Gastrocnemius medialis (tissue), 4 donors: Measurements from ENCODE around the gene PCDH18. TPM values are rescaled to one million over a fixed set of nuclear protein-coding genes. Genes with fewer than 3 reads are reported as not detected.

Experiments
- ATAC-seq, 2 donors: fragments of 150-250 bp; one replicate each; pipeline ENCODE4 v1.9.1; 2016
- DNase-seq, 2 donors: peaks; one replicate each; pipeline ENCODE4 v3.0.0-alpha.2; 2019
- H3K27ac ChIP-seq, 4 donors: fragments of 200-600 bp; sonication (generic); 1 replicate in 1 of 4; 2 replicates in 3 of 4; pipeline ENCODE4 v1.5.1; 2016 to 2018; ENCODE audit warnings: mild to moderate bottlenecking in 2 of 4, moderate library complexity in 1 of 4
- H3K27me3 ChIP-seq, 3 donors: fragments of 200-600 bp; sonication (generic) in 2 of 3; 1 replicate in 1 of 3; 2 replicates in 2 of 3; pipeline versions ENCODE4 v1.5.1 to v1.6.0; 2016 to 2019; ENCODE audit warnings: mild to moderate bottlenecking in 1 of 3, moderate library complexity in 1 of 3
- H3K36me3 ChIP-seq, 2 donors: fragments of 200-600 bp; sonication (generic) in 1 of 2; one replicate each; pipeline ENCODE4 v1.5.1; 2017 to 2018
- H3K4me1 ChIP-seq, 2 donors: fragments of 200-600 bp; sonication (generic) in 1 of 2; one replicate each; pipeline ENCODE4 v1.5.1; 2016 to 2017; ENCODE audit warnings: mild to moderate bottlenecking in 2 of 2
- H3K4me3 ChIP-seq, 4 donors: fragments of 200-600 bp; sonication (generic) in 3 of 4; 1 replicate in 1 of 4; 2 replicates in 3 of 4; pipeline ENCODE4 v1.5.1; 2016 to 2019; ENCODE audit warnings: mild to moderate bottlenecking in 2 of 4
- H3K9me3 ChIP-seq, 3 donors: fragments of 200-600 bp; sonication (generic) in 2 of 3; 1 replicate in 1 of 3; 2 replicates in 2 of 3; pipeline ENCODE4 v1.5.1; 2016 to 2019
- POLR2A ChIP-seq, 2 donors: fragments of 450-650 bp; IDR thresholded peaks; one replicate each; pipeline ENCODE4 v1.6.1; 2017; ENCODE audit warnings: antibody characterized with exemption in 2 of 2, mild to moderate bottlenecking in 2 of 2, moderate library complexity in 2 of 2
- in situ Hi-C, 4 donors: fragments of 200-750 bp; cut with MboI; loops; one replicate each; pipeline versions ENCODE4 v1.15.0 to v1.8.0; 2017; ENCODE audit warnings: low sequenced_read_pairs in 4 of 4
- intact Hi-C: fragments of 100-400 bp; cut with DNase I; formaldehyde crosslinking; loops from one replicate; pipeline ENCODE4 v1.15.1; 2023; ENCODE audit warnings: low total_unique reads
- total RNA-seq, 4 donors: library from RNA; depleted of rRNA; stranded (reverse); fragments of >200 nt; gene quantifications; one replicate each; pipeline versions ENCODE4 v1.1.0 to v1.2.3, GENCODE V29; 2016
- TF ChIP-seq, protein P1 (sequence below), 5 experiments: fragments of 450-650 bp in 3 of 5; fragments of 200-600 bp in 2 of 5; sonication (generic) in 2 of 5; IDR thresholded peaks in 4 of 5; conservative IDR thresholded peaks in 1 of 5; 1 replicate in 4 of 5; 2 replicates in 1 of 5; pipeline ENCODE4 v1.5.1; 2016 to 2019; ENCODE audit warnings: antibody characterized with exemption in 5 of 5, mild to moderate bottlenecking in 3 of 5, moderate library complexity in 3 of 5

PCDH18 gene
- total RNA-seq, 4 donors from 2014 or later, result 2.3 to 10.5 (median 5.9) TPM

DNA sequence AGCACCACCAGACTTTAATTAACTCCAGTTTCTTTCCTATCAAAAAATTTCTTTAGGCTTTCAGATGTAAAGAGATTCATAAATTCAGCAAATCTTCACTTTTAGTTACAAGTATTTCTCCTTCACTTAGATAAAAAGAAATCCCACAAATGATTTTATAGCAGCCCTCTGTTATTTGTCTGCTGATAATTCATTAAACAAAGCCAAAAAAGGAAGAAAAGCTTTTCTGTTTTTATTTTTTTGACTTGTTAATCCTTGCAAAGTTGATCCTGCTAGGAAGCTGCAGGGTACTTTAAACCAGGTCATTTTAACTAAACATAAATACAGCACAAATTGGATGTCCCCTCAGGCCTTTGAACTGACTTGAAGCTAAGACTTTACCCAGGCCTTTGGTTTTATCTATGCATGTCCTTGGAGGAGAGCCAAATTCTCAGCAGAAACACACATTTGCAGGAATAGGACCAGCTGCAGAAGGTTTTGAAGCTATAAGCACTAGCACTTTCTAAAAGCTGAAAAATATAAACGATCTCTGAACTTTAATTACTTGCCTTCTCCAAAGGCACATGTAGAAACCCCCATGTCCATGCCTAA is 57.5 kb downstream of the PCDH18 start:
- H3K4me3 ChIP-seq, result no peak overlapping the region
- no peak for TF ChIP-seq POLR2A (IDR thresholded peaks at IDR 0.05)
- TF ChIP-seq, protein P1, sequence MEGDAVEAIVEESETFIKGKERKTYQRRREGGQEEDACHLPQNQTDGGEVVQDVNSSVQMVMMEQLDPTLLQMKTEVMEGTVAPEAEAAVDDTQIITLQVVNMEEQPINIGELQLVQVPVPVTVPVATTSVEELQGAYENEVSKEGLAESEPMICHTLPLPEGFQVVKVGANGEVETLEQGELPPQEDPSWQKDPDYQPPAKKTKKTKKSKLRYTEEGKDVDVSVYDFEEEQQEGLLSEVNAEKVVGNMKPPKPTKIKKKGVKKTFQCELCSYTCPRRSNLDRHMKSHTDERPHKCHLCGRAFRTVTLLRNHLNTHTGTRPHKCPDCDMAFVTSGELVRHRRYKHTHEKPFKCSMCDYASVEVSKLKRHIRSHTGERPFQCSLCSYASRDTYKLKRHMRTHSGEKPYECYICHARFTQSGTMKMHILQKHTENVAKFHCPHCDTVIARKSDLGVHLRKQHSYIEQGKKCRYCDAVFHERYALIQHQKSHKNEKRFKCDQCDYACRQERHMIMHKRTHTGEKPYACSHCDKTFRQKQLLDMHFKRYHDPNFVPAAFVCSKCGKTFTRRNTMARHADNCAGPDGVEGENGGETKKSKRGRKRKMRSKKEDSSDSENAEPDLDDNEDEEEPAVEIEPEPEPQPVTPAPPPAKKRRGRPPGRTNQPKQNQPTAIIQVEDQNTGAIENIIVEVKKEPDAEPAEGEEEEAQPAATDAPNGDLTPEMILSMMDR (IDR thresholded peaks at IDR 0.05 in 4 of 5, conservative IDR thresholded peaks at IDR 0.05 in 1 of 5), result no peak
- no peaks in the 10 kb centered on the region for H3K27me3 ChIP-seq
- no peaks in the 10 kb centered on the region for H3K4me1 ChIP-seq
- no peak for ATAC-seq
- intact Hi-C loops (no loop called here), in situ Hi-C loops (no loop called here)
- DNase-seq, result no peak
- no peaks in the 10 kb centered on the region for H3K36me3 ChIP-seq
- no peaks in the 10 kb centered on the region for H3K9me3 ChIP-seq
- no peak overlapping the region for H3K27ac ChIP-seq

DNA sequence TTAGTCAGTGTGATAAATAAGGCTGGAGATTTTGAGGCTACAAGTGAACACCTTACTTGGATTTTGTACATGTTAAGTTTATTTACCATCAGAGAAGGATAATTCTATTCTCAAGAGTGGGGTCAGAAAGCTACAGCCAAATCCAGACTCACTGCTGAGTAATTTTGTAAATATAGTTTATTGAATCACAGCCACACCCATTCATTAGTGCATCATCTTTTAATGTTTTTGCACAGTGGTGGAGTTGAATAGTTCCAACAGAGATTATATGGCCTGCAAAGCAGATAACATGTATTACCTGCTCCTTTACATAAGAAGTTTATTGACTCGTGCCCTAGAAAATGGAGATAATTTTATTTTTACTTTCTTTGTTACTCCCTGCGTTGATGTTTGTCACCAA is 60.4 kb downstream of the PCDH18 start:
- no peaks in the 10 kb centered on the region for H3K4me1 ChIP-seq
- H3K27me3 ChIP-seq, result no peaks in the 10 kb centered on the region
- intact Hi-C loops (no loop called here), in situ Hi-C loops (no loop called here)
- TF ChIP-seq POLR2A (IDR thresholded peaks at IDR 0.05), result no peak
- TF ChIP-seq, protein P1 (IDR thresholded peaks at IDR 0.05 in 4 of 5, conservative IDR thresholded peaks at IDR 0.05 in 1 of 5), result no peak
- no peaks in the 10 kb centered on the region for H3K9me3 ChIP-seq
- no peak overlapping the region for H3K27ac ChIP-seq
- no peak for ATAC-seq
- H3K4me3 ChIP-seq, result no peak overlapping the region
- no peak for DNase-seq
- no peaks in the 10 kb centered on the region for H3K36me3 ChIP-seq

DNA sequence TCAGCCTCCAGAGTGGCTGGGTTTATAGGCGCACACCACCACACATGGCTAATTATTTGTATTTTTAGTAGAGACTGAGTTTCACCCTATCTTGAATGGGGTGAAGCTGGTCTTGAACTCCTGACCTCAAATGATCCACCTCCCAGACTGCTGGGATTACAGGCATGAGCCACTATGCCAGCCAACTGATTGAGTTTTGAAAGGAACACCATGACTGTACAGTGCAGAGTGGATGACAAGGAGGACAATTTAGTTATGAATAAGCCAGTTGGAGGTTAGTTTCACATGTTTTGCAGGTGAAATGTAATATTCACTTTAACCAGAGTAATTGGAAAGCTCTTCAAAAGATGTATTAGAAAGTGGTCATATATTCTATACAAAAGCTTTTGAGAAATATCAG is 60.8 kb downstream of the PCDH18 start:
- Histone ChIP-seq H3K4me1 (no peaks in the 10 kb centered on the region), H3K9me3 (no peaks in the 10 kb centered on the region), H3K27ac (no peak overlapping the region), H3K27me3 (no peaks in the 10 kb centered on the region), H3K4me3 (no peak overlapping the region), H3K36me3 (no peaks in the 10 kb centered on the region)
- DNase-seq, result no peak
- no peak for TF ChIP-seq POLR2A (IDR thresholded peaks at IDR 0.05)
- TF ChIP-seq, protein P1 (IDR thresholded peaks at IDR 0.05 in 4 of 5, conservative IDR thresholded peaks at IDR 0.05 in 1 of 5), result no peak
- intact Hi-C loops (no loop called here), in situ Hi-C loops (no loop called here)
- ATAC-seq, result no peak

DNA sequence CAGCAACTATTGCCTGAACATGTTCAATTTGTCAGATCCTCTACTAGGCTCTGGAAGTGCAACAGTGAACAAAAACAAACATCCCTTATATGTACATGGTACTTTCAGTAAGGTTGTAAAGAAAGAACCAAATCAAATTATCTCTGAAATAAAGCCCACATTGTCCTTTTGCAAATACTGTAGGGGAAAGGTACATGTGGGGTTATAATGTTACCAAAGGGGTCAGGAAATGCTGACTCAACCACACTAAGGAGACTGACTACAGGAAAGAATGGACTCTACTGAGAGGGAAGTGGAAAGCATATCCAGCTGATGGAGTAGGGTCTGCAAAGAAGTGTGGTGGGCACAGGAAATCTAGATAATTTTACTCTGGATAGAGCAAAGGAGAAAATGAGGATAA is 61.5 kb downstream of the PCDH18 start:
- intact Hi-C loops, result no loop called here
- Histone ChIP-seq H3K4me3 (no peak overlapping the region), H3K27ac (no peak overlapping the region), H3K36me3 (no peaks in the 10 kb centered on the region), H3K4me1 (no peaks in the 10 kb centered on the region), H3K9me3 (no peaks in the 10 kb centered on the region), H3K27me3 (no peaks in the 10 kb centered on the region)
- DNase-seq, result no peak
- in situ Hi-C loops, result no loop called here
- ATAC-seq, result no peak
- TF ChIP-seq, protein P1 (IDR thresholded peaks at IDR 0.05 in 4 of 5, conservative IDR thresholded peaks at IDR 0.05 in 1 of 5), result no peak
- no peak for TF ChIP-seq POLR2A (IDR thresholded peaks at IDR 0.05)
